CD4-positive, alpha-beta T cell treated with Interleukin-1 beta for 1 hour (primary cell): Measurements from ENCODE around the gene SCMH1.
"Not testable (repeated sequence)": the region's sequence is repeated elsewhere in the genome, so short reads cannot be mapped to it uniquely, and the experiment has no call there.

Source experiments
- DNase-seq, 2 donors: peaks; one replicate each; pipeline ENCODE4 v3.0.0-alpha.2; 2020 to 2022

Gene SCMH1

DNA sequence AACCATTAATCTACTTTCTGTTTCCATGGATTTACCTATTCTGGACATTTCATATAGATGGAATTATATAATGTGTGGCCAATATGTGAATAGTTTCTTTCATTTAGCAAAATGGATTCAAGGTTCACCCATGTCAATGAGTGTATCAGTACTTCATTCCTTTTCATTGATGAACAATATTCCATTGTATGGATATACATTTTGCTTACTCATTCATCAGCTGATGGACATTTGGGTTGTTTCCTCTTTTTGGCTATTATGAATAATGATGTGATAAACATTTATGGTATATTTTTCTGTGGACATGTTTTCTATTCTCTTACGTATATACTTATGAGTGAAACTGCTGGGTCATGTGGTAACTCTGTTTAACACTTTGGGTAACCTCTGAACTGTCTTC, 97.8 kb downstream of the SCMH1 start:
- DNase-seq: no peak

DNA sequence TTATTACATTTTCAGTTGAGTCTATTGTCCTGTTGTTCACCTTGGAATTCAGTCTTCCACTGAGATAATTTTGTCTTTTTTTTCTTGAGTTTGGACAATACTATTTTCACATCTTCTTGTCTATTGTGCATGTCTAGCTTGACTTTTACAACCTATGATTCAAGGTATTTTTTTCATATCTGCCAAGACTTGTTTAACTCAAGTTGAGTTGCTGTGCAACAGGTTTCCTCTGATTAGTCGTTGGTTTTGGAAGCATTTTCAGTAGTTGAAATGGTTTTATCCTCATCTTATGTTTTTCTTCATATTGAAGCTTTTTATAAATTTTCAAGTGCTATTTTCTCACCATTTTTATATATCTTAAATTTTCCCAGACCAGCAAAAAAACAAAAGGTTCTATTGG, 103.6 kb downstream of the SCMH1 start:
- DNase-seq: no peak

DNA sequence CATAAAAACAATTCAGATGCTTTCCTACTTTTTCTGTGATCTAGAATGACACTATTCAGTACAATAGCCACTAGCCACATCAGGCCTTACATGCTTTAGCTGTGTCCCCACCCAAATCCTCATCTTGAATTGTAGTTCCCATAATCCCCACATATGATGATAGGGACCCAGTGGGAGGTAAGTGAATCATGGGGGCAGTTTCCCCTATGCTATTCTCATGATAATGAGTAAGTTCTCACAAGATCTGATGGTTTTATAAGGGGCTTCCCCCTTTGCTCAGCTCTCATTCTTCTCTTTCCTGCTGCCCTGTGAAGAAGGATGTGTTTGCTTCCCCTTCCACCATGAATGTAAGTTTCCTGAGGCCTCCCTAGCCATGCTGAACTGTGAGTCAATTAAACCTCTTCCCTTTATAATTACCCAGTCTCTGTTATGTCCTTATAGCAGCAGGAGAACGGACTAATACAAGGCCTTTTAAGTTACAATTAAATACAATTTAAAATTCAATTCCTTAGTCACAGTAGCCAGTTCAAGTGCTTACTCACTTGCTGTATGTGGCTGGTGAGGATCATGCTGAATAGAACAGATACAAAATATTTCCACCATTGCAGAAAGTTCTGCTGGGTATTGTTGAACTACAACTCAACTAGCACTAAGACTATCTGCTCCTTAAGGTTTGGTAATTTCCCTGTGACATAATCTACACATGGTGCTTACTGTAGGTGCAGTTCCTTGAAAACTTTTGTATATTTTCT, 106.7 kb downstream of the SCMH1 start:
- DNase-seq: no peak

DNA sequence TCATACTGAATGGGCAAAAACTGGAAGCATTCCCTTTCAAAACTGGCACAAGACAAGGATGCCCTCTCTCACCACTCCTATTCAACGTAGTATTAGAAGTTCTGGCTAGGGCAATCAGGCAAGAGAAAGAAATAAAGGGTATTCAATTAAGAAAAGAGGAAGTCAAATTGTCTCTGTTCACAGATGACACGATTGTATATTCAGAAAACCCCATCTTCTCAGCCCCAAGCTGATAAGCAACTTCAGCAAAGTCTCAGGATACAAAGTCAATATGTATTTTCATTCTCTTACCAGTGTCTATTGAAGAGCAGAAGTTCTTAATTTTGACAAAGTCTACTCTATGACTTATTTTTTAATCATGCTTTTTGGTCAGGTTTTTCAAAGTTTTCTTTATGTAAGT, 107.8 kb downstream of the SCMH1 start:
- DNase-seq: not testable (repeated sequence)

DNA sequence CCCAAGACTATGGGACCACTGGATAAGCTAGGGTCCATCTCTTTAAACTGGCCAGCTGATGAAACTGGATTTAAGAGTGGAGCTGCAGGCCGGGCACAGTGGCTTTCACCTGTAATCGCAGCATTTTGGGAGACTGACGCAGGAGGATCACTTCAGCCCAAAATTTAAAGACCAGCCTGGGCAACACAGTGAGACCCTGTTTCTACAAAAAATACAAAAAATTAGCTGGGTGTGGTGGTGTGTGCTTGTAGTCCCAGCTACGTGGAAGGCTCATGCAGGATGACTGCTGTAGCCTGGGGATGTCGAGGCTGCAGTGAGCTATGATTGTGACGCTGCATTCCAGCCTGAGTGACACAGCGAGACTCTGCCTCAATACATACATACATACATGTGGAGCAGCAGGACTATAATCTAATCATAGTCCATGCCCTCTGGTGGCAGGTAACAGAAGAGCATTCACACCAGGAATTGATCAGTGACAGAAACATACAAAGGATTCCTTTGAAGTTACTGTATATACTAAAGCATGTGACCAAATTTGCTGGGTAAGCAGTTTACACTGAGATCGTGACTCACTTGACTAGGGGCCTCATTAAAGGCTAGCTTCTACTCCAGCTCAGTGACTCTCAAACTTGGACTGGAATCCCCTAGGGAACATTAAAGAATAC, 119.1 kb downstream of the SCMH1 start:
- DNase-seq: peak in 1 of 2 donors; percentile 1

DNA sequence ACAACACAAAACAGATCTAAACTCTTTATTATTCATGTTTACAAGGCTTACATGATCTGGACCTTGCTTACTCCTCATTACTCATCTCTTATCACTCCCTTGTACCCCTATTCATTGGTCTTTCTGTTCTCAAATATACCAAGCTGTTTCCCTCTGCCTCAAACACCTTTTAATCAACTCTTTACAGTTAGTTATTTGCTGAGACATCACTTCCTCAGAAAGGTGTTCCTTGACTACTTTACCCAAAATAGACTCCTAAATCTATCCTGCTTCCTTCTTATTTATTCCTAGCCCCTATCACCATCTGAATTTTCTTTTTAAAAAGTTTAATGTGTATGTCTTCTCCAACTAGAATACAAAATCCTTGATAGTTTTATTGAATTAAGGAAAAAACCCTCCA, 120.0 kb downstream of the SCMH1 start:
- DNase-seq: no peak

DNA sequence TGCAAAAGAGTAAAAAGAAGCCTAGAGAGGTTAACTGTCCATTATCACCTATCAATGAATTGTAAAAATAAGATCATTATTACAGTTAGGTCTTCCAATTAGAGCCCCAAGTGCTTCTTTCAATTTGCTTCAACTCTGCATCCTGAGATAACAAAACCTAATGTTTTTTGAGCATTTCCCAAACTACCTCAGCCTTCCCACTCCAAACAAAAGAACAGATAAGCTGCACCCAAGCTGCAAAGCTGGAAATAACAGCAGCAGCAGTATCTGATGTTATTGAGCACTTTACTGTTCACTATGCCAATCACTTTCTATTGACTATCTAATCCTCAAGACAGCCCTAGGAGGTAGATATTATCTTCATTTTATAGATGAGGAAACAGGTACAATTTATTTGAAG, 123.5 kb downstream of the SCMH1 start:
- no peak for DNase-seq

DNA sequence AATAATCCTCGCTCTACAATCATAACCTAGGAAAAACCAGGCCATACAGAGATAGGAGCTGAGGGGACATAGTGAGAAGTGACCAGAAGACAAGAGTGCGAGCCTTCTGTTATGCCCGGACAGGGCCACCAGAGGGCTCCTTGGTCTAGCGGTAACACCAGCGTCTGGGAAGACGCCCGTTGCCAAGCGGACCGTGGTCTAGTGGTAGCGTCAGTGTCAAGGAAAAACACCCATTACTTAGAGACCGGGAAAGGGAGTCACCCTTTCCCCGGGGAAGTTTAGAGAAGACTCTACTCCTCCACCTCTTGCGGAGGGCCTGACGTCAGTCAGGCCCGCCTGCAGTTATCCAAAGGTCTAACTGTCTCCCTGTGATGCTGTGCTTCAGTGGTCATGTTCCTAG, 124.9 kb downstream of the SCMH1 start:
- not testable (repeated sequence) for DNase-seq

DNA sequence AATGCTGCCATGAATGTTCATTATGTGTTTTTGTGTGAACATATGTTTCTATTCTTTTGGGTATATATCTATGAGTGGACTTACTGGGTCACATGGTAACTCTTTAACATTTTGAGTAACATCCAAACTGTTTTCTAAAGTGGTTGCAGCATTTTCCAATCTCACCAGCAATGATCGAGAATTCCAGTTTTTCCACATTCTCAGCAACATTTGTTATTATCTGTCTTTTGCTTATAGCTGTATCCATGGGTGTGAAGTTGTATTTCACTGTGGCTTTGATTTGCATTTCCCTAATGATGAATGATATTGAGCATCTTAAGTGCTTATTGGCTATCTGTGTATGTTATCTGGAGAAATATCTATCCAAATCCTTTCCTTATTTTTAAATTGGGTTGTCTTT, 131.4 kb downstream of the SCMH1 start:
- DNase-seq: no peak

DNA sequence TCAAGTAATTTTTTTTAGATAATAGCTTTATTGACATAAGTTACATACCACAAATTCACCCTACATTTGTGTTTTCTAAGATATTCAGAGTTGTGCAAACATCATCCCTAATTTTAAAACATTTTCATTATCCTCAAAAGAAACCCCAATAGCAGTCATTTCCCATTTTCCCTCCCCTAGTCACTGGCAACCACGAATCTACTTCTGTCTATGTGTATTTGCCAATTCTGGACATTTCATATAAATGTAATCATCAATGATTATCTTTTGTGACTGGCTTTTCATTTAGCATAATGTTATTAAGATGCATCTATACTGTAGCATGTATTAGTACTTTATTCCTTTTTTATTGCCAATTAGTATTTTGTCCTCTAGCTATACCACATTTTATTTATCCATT, 131.8 kb downstream of the SCMH1 start:
- DNase-seq: no peak

DNA sequence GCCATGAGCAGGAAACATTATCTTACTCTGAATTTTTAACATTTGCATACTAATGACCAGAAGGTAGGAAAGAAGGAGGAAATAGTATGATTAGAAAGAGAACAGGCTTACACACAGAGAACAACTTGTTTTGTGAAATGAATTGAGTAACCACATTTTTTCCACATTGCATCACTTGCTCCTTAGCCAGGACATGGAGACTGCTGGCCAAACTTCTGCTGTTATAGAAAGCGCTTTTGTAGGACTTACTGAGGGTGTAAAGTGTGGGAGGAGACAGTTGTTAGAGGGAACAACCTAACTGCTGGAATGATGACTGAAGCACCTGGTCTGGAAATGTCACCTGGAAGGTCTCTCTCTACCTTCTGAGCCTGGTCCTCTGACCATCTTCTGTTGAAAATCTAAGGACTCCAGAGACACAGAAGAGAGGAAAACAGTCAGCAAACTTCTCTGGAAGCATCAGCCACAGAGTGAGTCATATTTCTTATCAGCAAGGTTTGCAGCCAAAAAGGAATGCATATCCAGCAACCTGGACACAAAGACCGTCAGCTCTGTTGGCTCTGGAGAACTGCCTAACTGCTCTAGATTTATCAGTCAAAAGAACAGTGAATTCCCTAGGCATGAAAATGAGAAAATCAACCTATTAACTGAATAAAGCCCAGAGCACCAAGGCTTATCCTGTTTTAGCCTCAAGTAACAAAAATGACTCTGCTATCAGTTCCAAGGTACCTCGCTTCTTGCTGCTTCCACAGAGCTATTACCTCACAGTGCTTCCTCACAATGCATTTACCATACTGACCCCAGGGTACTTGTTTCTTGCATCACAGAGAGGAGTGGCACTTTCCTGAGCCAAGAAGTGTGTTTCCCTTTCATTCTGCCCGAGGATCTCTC, 132.6 kb downstream of the SCMH1 start:
- DNase-seq: no peak

DNA sequence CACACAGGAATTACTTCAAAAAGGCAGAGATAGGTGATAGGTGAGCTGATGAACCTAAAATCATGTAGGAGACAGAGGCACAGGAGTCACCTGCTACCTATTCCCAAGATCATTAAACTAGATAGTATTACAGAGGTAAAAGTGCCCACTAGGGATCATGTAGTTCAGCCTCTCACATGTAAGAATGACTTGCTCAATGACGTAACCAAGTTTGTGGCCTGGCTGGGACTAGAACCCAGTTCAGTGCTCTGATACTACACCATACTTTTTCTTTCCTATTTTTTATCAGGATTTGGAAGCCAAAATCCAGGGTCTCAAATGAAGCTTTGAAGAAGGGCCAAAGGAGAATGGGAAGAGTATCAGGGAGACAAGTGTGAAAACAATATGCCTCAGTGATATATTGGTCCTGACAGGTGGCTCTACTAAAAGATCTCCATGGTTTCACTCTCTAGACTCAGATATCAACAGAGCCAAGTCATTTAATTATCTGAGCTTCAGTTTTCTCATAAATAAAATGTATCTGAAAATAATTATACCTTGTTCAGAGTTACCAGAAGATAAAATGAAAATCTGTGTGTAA, 133.3 kb downstream of the SCMH1 start:
- DNase-seq: no peak

DNA sequence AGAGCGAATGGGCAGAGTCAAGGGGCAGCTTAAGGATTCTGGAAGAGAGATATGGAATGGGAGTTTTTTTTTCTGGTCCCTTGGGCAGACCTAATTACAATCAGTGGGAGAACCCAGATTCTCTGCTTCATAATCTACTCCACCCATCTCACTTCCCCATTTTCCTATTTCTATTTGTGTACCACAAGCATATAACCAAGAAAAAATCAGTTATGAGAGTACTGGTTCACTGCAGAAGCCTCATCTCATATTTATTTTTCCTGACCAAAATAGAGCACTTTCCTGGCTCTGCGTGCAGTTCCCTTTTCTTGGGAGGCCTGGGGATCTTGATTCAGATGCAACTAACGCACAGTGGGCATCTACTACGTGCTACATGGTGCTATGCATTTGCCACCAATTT, 138.3 kb downstream of the SCMH1 start:
- no peak for DNase-seq

DNA sequence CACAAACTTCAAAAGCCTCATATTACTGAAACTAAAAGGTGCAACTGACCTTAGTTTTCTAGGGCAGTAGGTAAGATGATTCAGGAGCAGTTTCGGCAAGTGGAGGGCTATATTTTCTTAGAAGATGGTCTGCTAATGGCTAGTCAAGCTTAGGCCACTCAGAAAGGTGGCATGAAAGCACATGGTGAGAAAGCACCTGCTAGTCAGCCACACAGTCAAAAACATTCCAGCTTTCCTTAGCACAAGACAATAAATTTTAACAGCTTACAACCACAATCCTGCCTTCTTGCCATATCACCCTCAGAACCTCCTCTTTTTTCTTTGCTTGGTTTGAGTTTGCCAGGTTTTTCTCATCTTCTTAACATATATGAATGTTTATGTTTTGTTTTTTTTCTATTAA, 139.5 kb downstream of the SCMH1 start:
- no peak for DNase-seq

DNA sequence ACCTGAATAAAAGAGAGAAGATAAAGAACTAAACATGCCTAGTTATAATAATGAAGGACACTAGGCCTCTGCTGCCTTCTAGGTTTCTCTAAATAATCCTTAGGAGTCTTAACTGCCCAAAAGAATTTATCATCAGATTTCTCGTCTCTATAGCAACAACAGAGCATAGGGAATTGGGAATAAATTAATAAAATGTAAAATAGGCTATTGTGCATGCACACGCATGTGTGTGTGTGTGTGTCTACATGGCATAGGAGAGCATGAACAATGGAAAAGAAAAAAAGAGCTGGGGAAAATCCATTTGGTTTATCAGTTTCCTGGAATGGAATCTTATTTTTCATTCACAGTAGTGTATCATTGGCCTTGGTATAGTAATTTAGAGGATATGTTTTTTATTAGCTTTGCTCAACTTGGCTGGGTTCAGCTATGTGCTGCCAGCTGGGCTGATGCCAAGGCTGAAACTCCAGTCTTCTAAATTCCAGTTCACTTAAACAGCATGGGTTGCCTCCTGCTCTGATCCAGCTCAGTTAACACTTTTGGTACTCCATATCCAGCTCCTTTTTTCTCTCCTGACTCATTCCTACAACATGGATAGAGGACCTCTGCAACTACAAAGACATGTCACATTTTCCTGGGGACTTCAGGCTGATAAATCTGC, 140.0 kb downstream of the SCMH1 start:
- DNase-seq: no peak

DNA sequence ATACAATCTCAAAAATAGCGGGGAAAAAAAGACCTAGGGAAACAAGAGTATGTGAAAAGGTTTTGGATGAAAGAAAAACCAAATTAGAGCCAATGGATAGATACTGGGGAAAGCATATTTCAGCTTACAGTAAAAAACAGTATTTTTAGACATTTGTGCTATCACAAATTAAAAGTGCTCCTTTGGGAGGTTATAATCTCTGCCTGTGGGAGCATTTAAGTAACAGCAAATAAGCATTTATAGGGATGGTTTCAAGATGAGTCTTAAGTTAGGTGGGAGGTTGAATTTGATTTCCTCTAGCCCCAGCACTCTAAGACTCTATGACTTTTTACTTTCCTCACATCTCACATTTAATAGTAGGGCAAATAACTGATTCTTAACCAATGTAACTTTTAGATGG, 141.0 kb downstream of the SCMH1 start:
- no peak for DNase-seq

DNA sequence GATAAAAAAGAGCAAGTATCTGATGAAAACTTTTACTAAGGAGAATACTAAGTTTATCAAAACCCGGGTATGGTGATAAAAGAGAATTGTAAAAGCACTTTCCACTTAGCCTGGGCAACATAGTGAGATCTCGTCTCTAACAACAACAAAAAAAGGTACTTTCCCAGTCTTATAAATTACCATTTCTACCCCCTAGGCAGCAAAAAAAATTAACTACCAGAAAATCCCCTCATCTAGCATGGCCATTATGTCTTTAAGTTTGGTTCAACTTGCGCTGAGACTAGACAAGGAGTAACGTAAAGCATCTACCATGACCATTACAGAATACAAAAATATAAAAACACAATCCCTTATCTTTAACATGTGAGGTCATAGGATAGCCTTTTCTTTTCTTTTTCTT, 141.9 kb downstream of the SCMH1 start:
- DNase-seq: no peak

DNA sequence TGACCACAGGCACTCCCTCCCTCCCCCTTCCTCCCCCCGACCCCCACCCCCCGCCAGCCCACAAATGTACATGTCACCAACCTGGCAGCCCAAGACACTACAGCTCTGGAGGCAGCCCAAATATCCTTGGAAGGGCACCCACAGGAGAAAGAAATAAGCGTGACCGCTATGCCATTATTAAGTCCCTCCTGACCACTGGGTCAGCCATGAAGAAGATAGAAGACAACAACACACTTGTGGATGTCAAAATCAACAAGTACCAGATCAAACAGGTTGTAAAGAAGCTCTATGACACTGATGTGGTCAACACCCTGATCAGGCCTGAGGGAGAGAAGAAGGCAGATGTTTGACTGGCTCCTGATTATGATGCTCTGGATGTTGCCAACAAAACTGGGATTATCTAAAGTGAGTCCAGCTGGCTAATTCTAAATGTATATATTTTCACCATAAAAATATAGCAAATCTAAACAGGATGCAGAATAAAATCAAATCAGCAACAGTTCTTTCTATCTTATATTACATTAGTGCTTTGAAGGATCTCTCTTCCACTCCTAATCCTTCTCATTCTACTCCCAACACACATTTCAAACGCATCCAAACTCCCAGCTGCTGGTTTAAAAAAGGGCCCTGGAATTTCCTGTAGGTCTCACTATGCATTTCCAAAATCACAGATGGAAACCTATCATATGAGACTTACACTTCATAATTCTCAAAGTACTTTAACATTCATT, 143.2 kb downstream of the SCMH1 start:
- DNase-seq: no peak

DNA sequence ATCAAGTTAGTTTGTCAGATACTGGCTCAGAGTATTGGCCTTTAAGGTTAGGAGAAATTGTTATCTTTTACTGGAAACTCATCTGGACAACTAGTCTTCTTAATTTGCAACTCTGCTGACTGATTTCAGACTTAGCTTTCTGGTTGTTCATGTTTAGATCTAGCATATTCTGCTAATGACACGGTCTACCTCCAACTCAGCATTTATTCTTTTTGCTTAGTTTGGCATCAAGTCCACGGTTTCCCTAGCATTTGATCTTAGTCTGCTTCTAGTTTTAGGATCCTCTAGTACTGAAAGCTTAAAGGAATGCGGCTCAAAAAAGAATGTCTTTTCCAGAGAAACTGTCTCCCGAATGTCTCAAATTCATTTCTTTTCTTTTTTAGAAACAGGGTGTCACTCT, 145.0 kb downstream of the SCMH1 start:
- no peak for DNase-seq

DNA sequence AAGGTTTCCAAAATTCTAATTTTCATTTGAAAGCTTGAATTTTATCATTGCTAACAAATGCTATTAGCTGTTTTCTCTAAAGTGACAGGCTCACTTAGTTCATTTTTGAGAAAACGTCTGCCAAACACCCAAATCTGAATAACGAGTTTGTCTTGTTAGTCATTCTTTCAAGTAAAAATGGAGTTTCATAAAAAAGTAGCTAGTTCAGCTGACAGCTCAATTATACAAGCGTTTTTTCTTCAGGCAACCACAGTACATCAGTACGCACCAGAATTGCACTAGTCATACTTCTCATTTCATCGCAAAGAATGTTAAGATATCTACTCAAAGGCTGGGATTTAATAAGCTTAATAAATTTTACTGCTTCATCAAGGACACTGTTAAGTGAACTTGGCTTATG, 148.3 kb downstream of the SCMH1 start:
- no peak for DNase-seq

DNA sequence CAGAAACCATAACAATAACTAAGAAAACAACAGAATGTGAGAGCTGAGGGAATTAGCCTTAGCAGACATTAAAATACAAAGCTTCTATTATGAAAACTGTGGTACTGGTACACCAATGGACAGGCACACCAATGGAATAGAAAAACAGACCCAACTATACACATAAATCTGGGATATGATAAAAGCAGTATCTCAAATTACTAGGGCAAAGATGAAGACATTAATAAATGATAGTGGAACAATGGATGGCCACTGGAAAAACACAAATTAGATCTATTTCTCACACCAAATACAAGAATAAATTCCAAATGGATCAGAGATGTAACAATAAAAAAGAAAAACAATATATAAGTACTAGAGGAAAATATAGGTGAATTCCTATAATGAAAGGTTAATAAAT, 155.2 kb downstream of the SCMH1 start:
- no peak for DNase-seq

DNA sequence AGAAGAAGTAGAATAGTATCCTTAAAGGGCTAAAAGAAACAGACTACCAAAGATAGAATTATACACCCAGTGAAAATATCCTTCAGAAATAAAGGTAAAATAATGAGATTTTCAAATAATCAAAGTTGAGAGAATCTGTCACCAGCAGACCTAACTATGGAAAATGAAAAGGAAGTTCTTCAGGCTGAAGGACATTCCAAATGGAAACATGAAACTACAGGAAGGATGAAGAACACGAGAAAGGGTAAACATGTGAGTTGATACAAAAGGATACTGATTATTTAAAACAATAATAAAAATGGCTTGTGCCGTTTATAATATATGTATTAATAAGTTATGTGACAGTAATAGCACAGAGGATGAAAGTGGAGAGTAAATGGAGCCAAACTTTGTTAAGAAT, 163.5 kb downstream of the SCMH1 start:
- no peak for DNase-seq
